GM21526 (cell line): Measurements from ENCODE around the gene GPR160.

Source experiments
- ATAC-seq: cut with Tn5 transposase; IDR thresholded peaks from one replicate; pipeline ENCODE4 v1.9.1; 2021; ENCODE audit warnings: moderate library complexity; ENCODE audit not compliant: unreplicated experiment, low FRiP score

The GPR160 gene

GRCh38 chr3:170024581-170024980 lies 13.2 kb upstream of the GPR160 start:
- ATAC-seq: no peak

- ATAC-seq: no peak
Measured at GRCh38 chr3:170027233-170028102, 10.3 kb upstream of the GPR160 start.

GRCh38 chr3:170033489-170033888 lies 4.3 kb upstream of the GPR160 start:
- no peak for ATAC-seq

- ATAC-seq: peak; percentile 10
Measured at GRCh38 chr3:170038434-170039110, 777 bp downstream of the GPR160 start.

- ATAC-seq: no peak
Measured at GRCh38 chr3:170040418-170040817, 2.6 kb downstream of the GPR160 start.

GRCh38 chr3:170043506-170043905 lies 5.7 kb downstream of the GPR160 start:
- ATAC-seq: no peak

- ATAC-seq: no peak
Measured at GRCh38 chr3:170044271-170044670, 6.5 kb downstream of the GPR160 start.

- ATAC-seq: peak; percentile 77
Measured at GRCh38 chr3:170044795-170045244, 7.0 kb downstream of the GPR160 start.

- no peak for ATAC-seq
Measured at GRCh38 chr3:170046269-170047132, 8.7 kb downstream of the GPR160 start.

- ATAC-seq: no peak
Measured at GRCh38 chr3:170047133-170047404, 9.3 kb downstream of the GPR160 start.

GRCh38 chr3:170049146-170050000 lies 11.6 kb downstream of the GPR160 start:
- ATAC-seq: no peak

- ATAC-seq: no peak
Measured at GRCh38 chr3:170050753-170051152, 13.0 kb downstream of the GPR160 start.

GRCh38 chr3:170052398-170052797 lies 14.6 kb downstream of the GPR160 start:
- ATAC-seq: no peak

GRCh38 chr3:170054204-170054603 lies 16.4 kb downstream of the GPR160 start:
- ATAC-seq: no peak

GRCh38 chr3:170055209-170055608 lies 17.4 kb downstream of the GPR160 start:
- ATAC-seq: peak; percentile 67

- peak; percentile 81 for ATAC-seq
Measured at GRCh38 chr3:170056710-170057454, 19.1 kb downstream of the GPR160 start.

GRCh38 chr3:170057550-170057949 lies 19.8 kb downstream of the GPR160 start:
- no peak for ATAC-seq

GRCh38 chr3:170058127-170058526 lies 20.3 kb downstream of the GPR160 start:
- no peak for ATAC-seq

- no peak for ATAC-seq
Measured at GRCh38 chr3:170059447-170059846, 21.7 kb downstream of the GPR160 start.
